ENCODE data around the gene WNT9B. TPM values are rescaled to one million over a fixed set of nuclear protein-coding genes. Genes with fewer than 3 reads are reported as not detected.

WNT9B gene
- total and polyA plus RNA-seq, 2 experiments from 2014 or later = 0.17 TPM; not detected in 1

GRCh38 chr17:46821482-46822387, 29.6 kb upstream of the WNT9B start (continued):
- TF ChIP-seq ETS1 (IDR thresholded peaks at IDR 0.05) = no peak
- TF ChIP-seq CREB1 (CRISPR knock-in tag; IDR thresholded peaks at IDR 0.05; ENCODE audit: low read depth) = no peak
- no peak for TF ChIP-seq ZNF114 (CRISPR knock-in tag; IDR thresholded peaks at IDR 0.05)
- TF ChIP-seq CTCF (conservative IDR thresholded peaks at IDR 0.05; ENCODE audit: low read depth in 2 of 2) = no peak
- TF ChIP-seq POLR2AphosphoS5 (IDR thresholded peaks at IDR 0.05; ENCODE audit: low read depth) = no peak
- TF ChIP-seq NANOG (IDR thresholded peaks at IDR 0.05; ENCODE audit: borderline replicate concordance) = no peak

GRCh38 chr17:46822388-46822921, 28.9 kb upstream of the WNT9B start:
- H3K9me2 ChIP-seq (ENCODE audit: insufficient read depth) = no peaks in the 10 kb centered on the region
- no peak overlapping the region for H2AFZ ChIP-seq
- Mint-ChIP-seq H3K4me1 (peaks cover 25% of the 10 kb centered on the region), H3K9me3 (no peaks in the 10 kb centered on the region), H3K27ac (no peak overlapping the region), H3K36me3 (ENCODE audit: low read depth) (no peaks in the 10 kb centered on the region), H3K27me3 (ENCODE audit: insufficient read depth, low read depth, poor library complexity) (peaks cover 64% of the 10 kb centered on the region), H3K4me3 (no peak overlapping the region)
- H3K4me2 ChIP-seq = peak overlapping the region; percentile 94
- peak; percentile 13 for ATAC-seq
- H4K20me1 ChIP-seq (replicated peaks; ENCODE audit: insufficient read depth) = no peaks in the 10 kb centered on the region; the same call in 1 of the 2 replicates
- TF ChIP-seq ZNF331 (CRISPR knock-in tag; IDR thresholded peaks at IDR 0.05; ENCODE audit: low read depth) (peak; percentile 40; the same call in 1 of the 2 replicates), ETS1 (IDR thresholded peaks at IDR 0.05) (no peak), CREB1 (CRISPR knock-in tag; IDR thresholded peaks at IDR 0.05; ENCODE audit: low read depth) (peak; percentile 57; the same call in 1 of the 2 replicates), ZNF114 (CRISPR knock-in tag; IDR thresholded peaks at IDR 0.05) (peak; percentile 70; the same call in 1 of the 2 replicates), CTCF (conservative IDR thresholded peaks at IDR 0.05; ENCODE audit: low read depth in 2 of 2) (peak; percentile 85 to 95)
- peak overlapping the region; percentile 79; the same call in 1 of the 2 replicates for H3K4me3 ChIP-seq
- DNase-seq (ENCODE audit: low spot score) = peak; percentile 79
- peaks cover 68% of the 10 kb centered on the region for H3K27me3 ChIP-seq (ENCODE audit: insufficient read depth)
- peaks cover 22% of the 10 kb centered on the region for H3K4me1 ChIP-seq (ENCODE audit: insufficient read depth)
- no peaks in the 10 kb centered on the region for H3K36me3 ChIP-seq (ENCODE audit: insufficient read depth)
- H3K27ac ChIP-seq (ENCODE audit: low read depth) = no peak overlapping the region
- H3K79me2 ChIP-seq (replicated peaks; ENCODE audit: insufficient read depth) = no peaks in the 10 kb centered on the region
- peaks cover 28% of the 10 kb centered on the region for H3F3A ChIP-seq (replicated peaks; ENCODE audit: low read depth)

Data from GM23338 (cell line).